DND-41 (cell line): ENCODE measurements around the gene AK8.

Source experiments
- CTCF ChIP-seq: IDR thresholded peaks from 2 replicates; pipeline ENCODE4 v1.5.1; 2012; ENCODE audit warnings: borderline replicate concordance, low read length, moderate library complexity, mild to moderate bottlenecking; ENCODE audit not compliant: poor library complexity, severe bottlenecking; ENCODE audit errors: extremely low read depth
- EZH2 ChIP-seq: IDR thresholded peaks from 3 replicates; pipeline ENCODE4 v1.6.1; 2012; ENCODE audit warnings: borderline replicate concordance, low read depth, mild to moderate bottlenecking, moderate library complexity, low read length, inconsistent platforms; ENCODE audit not compliant: severe bottlenecking

GRCh38 chr9:132846109-132846917, 31.8 kb downstream of the AK8 start:
- TF ChIP-seq CTCF (no peak), EZH2 (no peak)
